ENCODE results near the gene EFHD2. TPM values are rescaled to one million over a fixed set of nuclear protein-coding genes. Genes with fewer than 3 reads are reported as not detected.
"Not testable (repeated sequence)": the region's sequence is repeated elsewhere in the genome, so short reads cannot be mapped to it uniquely, and the experiment has no call there.

EFHD2 gene
- total RNA-seq, 1 donor from 2014 or later, result 64.3 TPM

- no peak for DNase-seq
- peaks cover 5% of the 10 kb centered on the region for H3K4me1 ChIP-seq
- no peaks in the 10 kb centered on the region for H3K36me3 ChIP-seq
- no peaks in the 10 kb centered on the region for H3K27me3 ChIP-seq
- H3K4me3 ChIP-seq, result no peak overlapping the region
- ATAC-seq, result no peak
- intact Hi-C loops (cut with DNase I), result no loop called here
- no peak for TF ChIP-seq CTCF (IDR thresholded peaks at IDR 0.05)
- no peaks in the 10 kb centered on the region for H3K9me3 ChIP-seq
- no peak overlapping the region for H3K27ac ChIP-seq
Observed at GRCh38 chr1:15385420-15385819, 24.3 kb upstream of the EFHD2 start.

GRCh38 chr1:15386164-15386749 is 23.4 kb upstream of the EFHD2 start:
- no peaks in the 10 kb centered on the region for H3K9me3 ChIP-seq

GRCh38 chr1:15388201-15388880 is 21.3 kb upstream of the EFHD2 start:
- no peak for TF ChIP-seq CTCF (IDR thresholded peaks at IDR 0.05)
- Histone ChIP-seq H3K4me3 (no peak overlapping the region), H3K9me3 (no peaks in the 10 kb centered on the region), H3K27ac (no peak overlapping the region), H3K27me3 (no peaks in the 10 kb centered on the region), H3K4me1 (peaks cover 5% of the 10 kb centered on the region), H3K36me3 (no peaks in the 10 kb centered on the region)
- intact Hi-C loops (cut with DNase I), result no loop called here
- DNase-seq (no peak), ATAC-seq (no peak)

More at GRCh38 chr1:15386164-15386749, 23.4 kb upstream of the EFHD2 start:
- Histone ChIP-seq H3K27ac (no peak overlapping the region), H3K36me3 (no peaks in the 10 kb centered on the region), H3K27me3 (no peaks in the 10 kb centered on the region), H3K4me3 (peak overlapping the region; percentile 1), H3K4me1 (peaks cover 5% of the 10 kb centered on the region)
- DNase-seq (no peak), ATAC-seq (no peak)
- intact Hi-C loops (cut with DNase I), result no loop called here
- TF ChIP-seq CTCF (IDR thresholded peaks at IDR 0.05), result no peak

- H3K36me3 ChIP-seq; intact Hi-C loops (cut with DNase I); H3K9me3 ChIP-seq; H3K4me1 ChIP-seq; DNase-seq; H3K27me3 ChIP-seq; ATAC-seq; H3K27ac ChIP-seq; H3K4me3 ChIP-seq: not testable (repeated sequence)
Observed at GRCh38 chr1:15389828-15390227, 19.9 kb upstream of the EFHD2 start.

- DNase-seq (no peak), ATAC-seq (no peak)
- TF ChIP-seq CTCF (IDR thresholded peaks at IDR 0.05), result no peak
- intact Hi-C loops (cut with DNase I), result no loop called here
- Histone ChIP-seq H3K9me3 (no peaks in the 10 kb centered on the region), H3K36me3 (no peaks in the 10 kb centered on the region), H3K27ac (no peak overlapping the region), H3K27me3 (no peaks in the 10 kb centered on the region), H3K4me1 (peaks cover 5% of the 10 kb centered on the region), H3K4me3 (no peak overlapping the region)
Observed at GRCh38 chr1:15390667-15391066, 19.0 kb upstream of the EFHD2 start.

- ATAC-seq (no peak), DNase-seq (no peak)
- H3K9me3 ChIP-seq, result no peaks in the 10 kb centered on the region
- H3K27me3 ChIP-seq, result no peaks in the 10 kb centered on the region
- TF ChIP-seq CTCF (IDR thresholded peaks at IDR 0.05), result no peak
- intact Hi-C loops (cut with DNase I), result no loop called here
- H3K27ac ChIP-seq, result no peak overlapping the region
- H3K4me3 ChIP-seq, result no peak overlapping the region
- no peaks in the 10 kb centered on the region for H3K4me1 ChIP-seq
- H3K36me3 ChIP-seq, result no peaks in the 10 kb centered on the region
Observed at GRCh38 chr1:15391366-15391765, 18.3 kb upstream of the EFHD2 start.

All from upper lobe of right lung (tissue), 1 donor.